Uterus (tissue), 4 donors: ENCODE data around the gene LLGL2. TPM values are rescaled to one million over a fixed set of nuclear protein-coding genes. Genes with fewer than 3 reads are reported as not detected.
A peak's percentile ranks its signal among the peaks of the same experiment; 100 is the strongest.

Experiments
- DNase-seq, 2 donors: peaks; one replicate each; pipeline ENCODE4 v3.0.0-alpha.2; 2019 to 2020
- H3K27ac ChIP-seq, 2 donors: fragments of 200-600 bp; sonication (generic); 1 replicate in 1 of 2; 2 replicates in 1 of 2; pipeline ENCODE4 v1.5.1; 2016 to 2018
- H3K27me3 ChIP-seq, 2 donors: fragments of 200-600 bp; sonication (generic); one replicate each; pipeline ENCODE4 v1.5.1; 2018 to 2019; ENCODE audit warnings: control low read depth in 1 of 2
- H3K36me3 ChIP-seq, 2 donors: fragments of 200-600 bp; sonication (generic); one replicate each; pipeline ENCODE4 v1.5.1; 2019; ENCODE audit warnings: control low read depth in 1 of 2
- H3K4me1 ChIP-seq, 2 donors: fragments of 200-600 bp; sonication (generic); one replicate each; pipeline ENCODE4 v1.5.1; 2018 to 2019; ENCODE audit warnings: control low read depth in 1 of 2
- H3K4me3 ChIP-seq, 2 donors: fragments of 200-600 bp; sonication (generic); 1 replicate in 1 of 2; 2 replicates in 1 of 2; pipeline ENCODE4 v1.5.1; 2018 to 2019; ENCODE audit warnings: mild to moderate bottlenecking in 1 of 2
- H3K9me3 ChIP-seq, 2 donors: fragments of 200-600 bp; sonication (generic); one replicate each; pipeline ENCODE4 v1.5.1; 2019; ENCODE audit warnings: control low read depth in 1 of 2
- POLR2A ChIP-seq, 2 donors: fragments of 450-650 bp; IDR thresholded peaks; one replicate each; pipeline ENCODE4 v1.6.1; 2016; ENCODE audit warnings: antibody characterized with exemption in 2 of 2, mild to moderate bottlenecking in 1 of 2, moderate library complexity in 1 of 2
- intact Hi-C: fragments of 100-400 bp; cut with DNase I; formaldehyde crosslinking; loops from one replicate; pipeline ENCODE4 v1.15.1; 2023; ENCODE audit warnings: low total_unique reads
- total RNA-seq, 4 donors: library from RNA; depleted of rRNA in 3 of 4; stranded (reverse); fragments of >200 nt in 3 of 4; gene quantifications; one replicate each; pipeline versions ENCODE4 v1.1.0 to v1.2.4, GENCODE V29; 2014 to 2023
- TF ChIP-seq, protein P1 (sequence below), 4 experiments: fragments of 200-600 bp in 2 of 4; fragments of 450-650 bp in 2 of 4; sonication (generic) in 2 of 4; IDR thresholded peaks; one replicate each; pipeline ENCODE4 v1.5.1; 2016 to 2019; ENCODE audit warnings: antibody characterized with exemption in 4 of 4, mild to moderate bottlenecking in 2 of 4, moderate library complexity in 1 of 4
- donor health status: DM: yes; HTN: yes; CAD: no.

The LLGL2 gene
- total RNA-seq, 4 donors from 2014 or later: 3.1 to 31.9 (median 14.0) TPM

DNA sequence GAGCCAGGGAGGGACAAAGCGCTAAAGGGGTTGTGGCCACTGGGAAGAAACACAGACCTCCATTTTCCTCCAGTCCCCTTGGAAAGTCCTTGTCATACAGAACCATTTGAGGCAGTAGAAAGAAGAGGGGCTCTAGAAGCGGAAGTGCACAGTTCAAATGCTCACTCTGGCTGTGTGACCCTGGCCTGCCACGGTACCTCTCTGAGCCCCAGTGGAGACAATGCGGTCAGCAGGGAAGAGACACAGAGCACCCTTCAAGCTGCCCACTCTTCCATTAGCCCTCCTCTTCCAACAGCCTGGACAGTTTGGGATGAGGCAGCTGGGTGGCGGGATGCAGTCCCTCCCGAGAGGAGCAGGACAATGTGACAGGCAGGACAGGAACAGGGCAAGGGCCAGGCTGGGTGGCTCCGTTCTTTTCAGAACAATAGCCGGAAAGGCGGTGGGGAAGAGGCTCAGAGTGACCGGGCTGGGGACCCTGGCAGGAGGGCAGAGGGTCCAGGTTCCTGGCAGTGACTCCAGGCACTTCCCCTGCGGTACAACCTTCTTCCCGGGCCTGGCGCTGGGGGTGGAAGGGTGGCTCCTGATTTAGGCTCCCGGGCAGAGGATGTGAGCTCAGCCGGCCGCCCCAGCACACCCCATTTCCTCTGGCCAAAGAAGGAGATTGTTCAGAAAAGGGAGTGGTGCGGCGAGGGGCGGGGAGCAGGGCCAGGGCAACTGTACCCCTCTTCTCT lies 15.8 kb upstream of the LLGL2 start:
- peak overlapping the region; percentile 53 to 91 for H3K27ac ChIP-seq
- intact Hi-C loops: no loop called here
- peak in 1 of 2 donors; percentile 68 for DNase-seq
- H3K27me3 ChIP-seq: no peaks in the 10 kb centered on the region
- H3K36me3 ChIP-seq: no peaks in the 10 kb centered on the region
- peak; percentile 12 to 22 for TF ChIP-seq POLR2A (IDR thresholded peaks at IDR 0.05)
- TF ChIP-seq, protein P1, sequence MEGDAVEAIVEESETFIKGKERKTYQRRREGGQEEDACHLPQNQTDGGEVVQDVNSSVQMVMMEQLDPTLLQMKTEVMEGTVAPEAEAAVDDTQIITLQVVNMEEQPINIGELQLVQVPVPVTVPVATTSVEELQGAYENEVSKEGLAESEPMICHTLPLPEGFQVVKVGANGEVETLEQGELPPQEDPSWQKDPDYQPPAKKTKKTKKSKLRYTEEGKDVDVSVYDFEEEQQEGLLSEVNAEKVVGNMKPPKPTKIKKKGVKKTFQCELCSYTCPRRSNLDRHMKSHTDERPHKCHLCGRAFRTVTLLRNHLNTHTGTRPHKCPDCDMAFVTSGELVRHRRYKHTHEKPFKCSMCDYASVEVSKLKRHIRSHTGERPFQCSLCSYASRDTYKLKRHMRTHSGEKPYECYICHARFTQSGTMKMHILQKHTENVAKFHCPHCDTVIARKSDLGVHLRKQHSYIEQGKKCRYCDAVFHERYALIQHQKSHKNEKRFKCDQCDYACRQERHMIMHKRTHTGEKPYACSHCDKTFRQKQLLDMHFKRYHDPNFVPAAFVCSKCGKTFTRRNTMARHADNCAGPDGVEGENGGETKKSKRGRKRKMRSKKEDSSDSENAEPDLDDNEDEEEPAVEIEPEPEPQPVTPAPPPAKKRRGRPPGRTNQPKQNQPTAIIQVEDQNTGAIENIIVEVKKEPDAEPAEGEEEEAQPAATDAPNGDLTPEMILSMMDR (IDR thresholded peaks at IDR 0.05): no peak
- no peak overlapping the region for H3K4me3 ChIP-seq
- H3K9me3 ChIP-seq: no peaks in the 10 kb centered on the region
- H3K4me1 ChIP-seq: peaks cover 0 to 27% of the 10 kb centered on the region in 2 donors

DNA sequence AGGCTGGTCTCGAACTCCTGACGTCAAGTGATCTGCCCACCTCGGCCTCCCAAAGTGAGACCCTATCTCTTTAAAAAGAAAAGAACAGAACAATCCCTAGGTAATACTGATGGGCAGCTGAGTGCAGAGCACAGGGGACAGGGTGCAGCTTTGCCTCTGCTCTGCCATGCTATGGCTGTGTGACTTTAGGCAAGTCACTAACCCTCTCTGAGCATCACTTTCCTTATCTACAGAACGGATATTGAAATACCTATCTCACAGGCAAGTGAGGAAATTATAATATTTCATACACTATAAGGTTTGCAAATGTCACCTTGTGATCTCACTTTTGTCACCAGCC lies 14.3 kb upstream of the LLGL2 start:
- peaks cover 0 to 27% of the 10 kb centered on the region in 2 donors for H3K4me1 ChIP-seq

DNA sequence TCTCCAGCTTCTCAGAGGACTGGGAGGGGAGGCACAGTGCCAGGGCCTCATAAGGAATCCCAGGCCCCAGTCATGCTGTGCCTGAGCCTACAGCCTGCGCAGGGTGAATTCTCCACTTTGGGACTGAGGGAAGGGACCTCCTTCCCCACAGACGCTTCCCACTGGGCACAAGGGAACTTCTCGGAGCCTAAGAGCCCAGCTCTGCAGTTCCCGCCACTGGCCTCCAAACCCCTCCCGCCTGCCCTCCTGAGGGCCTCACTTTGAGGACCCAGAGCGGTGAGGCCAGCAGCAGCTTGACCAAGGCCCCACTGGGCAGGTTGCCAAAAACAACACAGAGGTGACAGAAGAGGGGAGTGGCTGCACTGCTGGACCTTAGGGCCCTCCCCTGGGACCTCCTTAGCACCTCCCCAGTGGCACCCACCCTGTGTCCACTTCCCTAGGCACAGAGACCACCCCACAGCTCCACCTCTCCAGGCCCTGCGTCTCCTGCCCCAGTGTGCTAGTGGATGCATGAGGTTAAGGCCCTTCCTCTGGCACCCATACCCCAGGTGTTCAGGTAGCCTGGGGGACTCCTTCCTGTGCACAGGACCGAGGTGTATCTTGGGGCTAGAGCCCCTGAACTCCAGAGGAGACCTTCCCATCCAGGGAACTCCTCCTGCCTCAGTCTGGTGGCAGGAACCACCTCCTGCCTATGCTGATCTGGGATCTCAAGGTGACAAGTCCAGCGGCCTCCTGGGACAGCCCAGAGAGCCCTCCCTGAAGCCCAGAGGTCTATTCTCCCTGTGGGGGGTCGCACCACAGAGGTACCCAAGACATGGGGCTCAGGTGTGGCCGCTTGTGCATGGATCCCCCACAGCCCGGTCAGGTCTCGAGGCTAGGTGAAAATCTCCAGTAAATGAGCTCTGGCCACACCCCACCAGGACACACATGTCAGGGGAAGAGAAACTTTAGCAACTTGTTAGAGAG lies 13.6 kb upstream of the LLGL2 start:
- Histone ChIP-seq H3K27me3 (no peaks in the 10 kb centered on the region), H3K4me3 (no peak overlapping the region), H3K9me3 (no peaks in the 10 kb centered on the region), H3K36me3 (no peaks in the 10 kb centered on the region), H3K4me1 (peaks cover 0 to 27% of the 10 kb centered on the region in 2 donors), H3K27ac (peak overlapping the region; percentile 53 to 91)
- intact Hi-C loops: no loop called here
- no peak for DNase-seq
- no peak for TF ChIP-seq POLR2A (IDR thresholded peaks at IDR 0.05)
- TF ChIP-seq, protein P1 (IDR thresholded peaks at IDR 0.05): no peak

More for the DNA sequence above, 14.3 kb upstream of the LLGL2 start:
- TF ChIP-seq, protein P1 (IDR thresholded peaks at IDR 0.05): no peak
- no peak for TF ChIP-seq POLR2A (IDR thresholded peaks at IDR 0.05)
- intact Hi-C loops: no loop called here
- Histone ChIP-seq H3K4me3 (no peak overlapping the region), H3K27me3 (no peaks in the 10 kb centered on the region), H3K27ac (peak overlapping the region; percentile 53 to 91), H3K9me3 (no peaks in the 10 kb centered on the region), H3K36me3 (no peaks in the 10 kb centered on the region)
- DNase-seq: no peak

DNA sequence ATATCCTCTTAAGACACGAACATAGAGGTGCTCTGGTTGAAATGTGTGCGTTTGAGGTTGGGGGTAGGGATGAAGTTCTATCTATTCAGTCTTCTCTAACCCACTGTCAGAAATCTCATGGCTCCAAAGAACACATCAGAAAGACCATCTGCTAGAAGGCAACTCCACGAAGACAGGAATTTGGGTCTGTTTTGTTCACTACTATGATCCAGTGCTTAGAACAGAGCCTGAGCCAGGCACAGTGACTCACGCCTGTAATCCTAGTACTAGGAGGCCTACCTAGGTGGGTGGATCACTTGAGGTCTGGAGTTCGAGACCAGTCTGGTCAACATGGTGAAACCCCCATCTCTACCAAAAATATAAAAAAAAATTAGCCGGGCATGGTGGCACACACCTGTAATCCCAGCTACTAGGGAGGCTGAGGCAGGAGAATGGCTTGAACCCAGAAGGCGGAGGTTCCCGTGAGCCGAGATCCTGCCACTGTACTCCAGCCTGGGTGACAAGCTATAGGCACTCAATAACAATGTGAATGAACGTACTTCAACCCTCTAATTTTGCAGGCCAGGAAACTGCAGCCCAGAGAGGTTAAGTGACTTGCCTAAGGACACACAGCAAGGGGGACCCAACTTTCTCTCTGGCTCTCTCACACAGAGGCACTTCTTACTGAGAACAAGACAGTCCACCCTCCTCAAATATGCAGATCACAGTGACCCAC lies 12.4 kb upstream of the LLGL2 start:
- intact Hi-C loops: no loop called here
- no peak for DNase-seq

More for the DNA sequence above, 12.4 kb upstream of the LLGL2 start:
- peak overlapping the region; percentile 91 to 93 for H3K27ac ChIP-seq
- peak overlapping the region; percentile 66 to 85 for H3K4me3 ChIP-seq
- no peaks in the 10 kb centered on the region for H3K36me3 ChIP-seq
- TF ChIP-seq POLR2A (IDR thresholded peaks at IDR 0.05): no peak
- TF ChIP-seq, protein P1 (IDR thresholded peaks at IDR 0.05): no peak
- no peaks in the 10 kb centered on the region for H3K27me3 ChIP-seq
- H3K4me1 ChIP-seq: peaks cover 7 to 27% of the 10 kb centered on the region in 2 donors
- H3K9me3 ChIP-seq: no peaks in the 10 kb centered on the region
